ENCODE data around the gene CUEDC1.

CUEDC1 gene

DNA sequence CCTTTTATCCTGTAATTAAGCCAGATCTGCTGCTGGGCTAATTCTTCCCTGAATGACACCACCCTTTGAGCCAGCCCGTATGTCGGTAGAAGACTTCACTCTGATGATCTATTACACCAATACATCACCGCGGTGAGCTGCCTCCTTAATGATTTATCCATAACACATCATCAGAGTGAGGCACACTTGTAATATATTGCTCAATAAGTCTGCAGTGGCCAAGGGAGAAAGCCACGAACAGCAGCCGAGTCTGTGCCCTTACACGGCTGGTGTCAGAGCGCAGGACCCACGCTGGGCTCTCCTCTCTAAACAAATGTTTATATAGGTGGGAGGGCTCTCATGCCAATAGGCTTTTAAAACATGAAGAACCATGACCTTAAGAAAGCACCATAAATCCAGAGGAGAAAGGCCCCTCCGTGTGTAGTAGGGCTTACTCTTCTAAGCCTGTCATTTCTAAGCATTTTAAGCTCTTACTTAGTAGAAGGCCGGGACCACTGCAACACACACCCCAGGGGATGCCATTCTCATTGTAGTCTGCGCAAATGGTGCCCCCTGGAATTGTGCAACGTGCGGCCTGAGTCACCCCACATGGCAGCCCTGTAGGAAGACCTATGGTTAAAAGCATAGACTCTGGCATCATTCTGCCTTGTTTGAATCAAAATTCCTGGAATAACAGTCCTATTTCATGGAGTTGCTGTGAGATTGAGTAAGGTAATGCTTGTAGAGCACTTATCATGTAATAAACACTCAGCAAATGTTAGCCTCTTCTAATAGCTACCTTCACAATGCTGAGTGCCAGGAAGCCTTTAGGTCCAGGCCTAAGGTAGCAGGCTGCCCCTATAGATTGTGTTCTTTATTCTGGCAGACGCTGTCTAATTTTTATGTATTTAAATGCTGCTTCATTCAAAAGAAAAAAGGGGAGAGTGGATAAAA, 131.5 kb downstream of the CUEDC1 start:
- no peak for DNase-seq

DNA sequence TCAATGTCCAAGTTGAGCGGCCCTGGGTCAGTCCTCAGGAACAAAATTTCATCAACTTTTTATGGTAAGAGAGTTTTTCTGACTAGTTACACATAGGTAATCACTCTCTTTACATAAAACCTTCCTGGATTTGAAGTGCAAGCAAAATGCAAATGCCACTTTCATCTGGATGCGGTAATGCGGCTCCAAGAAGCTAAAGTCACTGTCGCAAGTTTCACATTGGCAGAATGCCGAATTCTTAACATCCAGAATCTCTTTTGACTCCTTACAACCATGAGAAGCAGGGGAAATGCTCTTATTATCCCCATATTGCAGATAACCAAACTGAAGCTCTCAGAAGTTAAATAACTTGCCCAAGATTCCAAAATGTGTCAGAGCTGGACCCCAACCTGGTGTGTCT, 135.3 kb downstream of the CUEDC1 start:
- DNase-seq, result no peak

GRCh38 chr17:57819285-57819684, 135.9 kb downstream of the CUEDC1 start:
- no peak for DNase-seq

DNA sequence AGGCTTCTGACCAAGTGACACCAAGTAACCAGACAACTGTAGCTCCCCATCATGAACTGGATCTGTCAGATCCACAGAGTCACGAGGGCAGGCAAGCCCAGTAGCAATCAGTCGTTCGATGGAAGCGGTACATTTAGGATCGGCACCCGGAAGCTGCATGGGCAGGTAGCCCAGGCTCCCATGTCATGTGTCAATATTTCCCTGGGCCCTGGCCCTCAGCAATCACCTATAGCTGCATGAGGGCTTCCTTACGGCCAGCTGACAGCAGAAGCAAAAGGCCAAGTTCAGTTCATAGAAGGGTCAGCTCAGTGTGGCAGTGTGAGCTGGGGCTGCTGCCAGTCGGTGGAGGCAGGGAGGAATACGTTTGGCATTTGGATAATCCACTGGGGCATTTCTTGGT, 137.1 kb downstream of the CUEDC1 start:
- DNase-seq, result no peak

GRCh38 chr17:57817299-57817698, 137.9 kb downstream of the CUEDC1 start:
- no peak for DNase-seq

- DNase-seq, result no peak
Observed at GRCh38 chr17:57814421-57814820, 140.8 kb downstream of the CUEDC1 start.

DNA sequence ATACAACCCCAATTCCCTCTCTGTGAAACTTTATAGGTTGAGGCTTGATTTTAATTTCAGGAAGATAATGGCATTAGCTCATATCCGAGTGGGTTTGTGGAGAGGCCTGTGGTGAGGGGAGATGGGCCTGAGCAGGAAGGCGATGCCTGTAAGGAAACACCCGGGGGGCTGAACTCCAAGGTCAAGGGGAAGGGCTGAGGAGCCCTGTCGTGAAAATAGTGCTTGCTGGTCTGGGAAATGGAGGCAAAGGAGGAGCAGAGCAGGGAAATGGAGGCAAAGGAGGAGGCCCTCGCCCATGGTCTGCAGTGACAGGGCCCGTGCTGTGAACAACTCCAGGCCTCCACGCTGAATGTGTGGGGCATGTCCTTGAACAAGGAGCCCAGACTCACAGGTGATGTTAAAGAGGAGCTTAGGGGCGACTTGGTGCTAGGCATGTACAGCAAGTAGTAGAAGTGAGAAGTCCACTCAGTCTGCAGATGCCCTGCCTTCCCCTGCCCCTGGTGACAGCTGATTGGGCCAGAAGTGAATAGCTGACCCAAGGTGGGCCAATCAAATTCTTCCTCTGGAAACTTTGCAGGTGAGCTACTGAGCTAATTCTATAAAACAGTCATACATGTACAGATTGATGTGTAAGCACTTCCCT, 143.5 kb downstream of the CUEDC1 start:
- DNase-seq, result no peak

Measured in 8988T (cell line).